ENCODE results near the gene C4orf33. TPM values are rescaled to one million over a fixed set of nuclear protein-coding genes. Genes with fewer than 3 reads are reported as not detected.

C4orf33 gene
- total RNA-seq, 4 donors from 2014 or later, result 14.9 to 38.7 (median 21.5) TPM

GRCh38 chr4:129077326-129077725 is 18.6 kb upstream of the C4orf33 start:
- no peak overlapping the region for H3K27ac ChIP-seq
- H3K9me3 ChIP-seq, result no peaks in the 10 kb centered on the region
- H3K4me1 ChIP-seq, result no peaks in the 10 kb centered on the region
- H3K36me3 ChIP-seq, result peaks cover 0 to 27% (median 0%) of the 10 kb centered on the region in 3 donors
- TF ChIP-seq POLR2A (IDR thresholded peaks at IDR 0.05) (no peak), CTCF (IDR thresholded peaks at IDR 0.05) (no peak)
- H3K4me3 ChIP-seq, result no peak overlapping the region
- no peak for DNase-seq
- H3K27me3 ChIP-seq, result no peaks in the 10 kb centered on the region

GRCh38 chr4:129080129-129080528 is 15.8 kb upstream of the C4orf33 start:
- Histone ChIP-seq H3K27ac (no peak overlapping the region), H3K36me3 (peaks cover 0 to 23% (median 0%) of the 10 kb centered on the region in 3 donors), H3K9me3 (no peaks in the 10 kb centered on the region), H3K4me1 (no peaks in the 10 kb centered on the region), H3K27me3 (no peaks in the 10 kb centered on the region), H3K4me3 (no peak overlapping the region)
- TF ChIP-seq POLR2A (IDR thresholded peaks at IDR 0.05), result no peak
- TF ChIP-seq CTCF (IDR thresholded peaks at IDR 0.05), result no peak
- DNase-seq, result no peak

- H3K36me3 ChIP-seq, result peaks cover 0 to 23% (median 0%) of the 10 kb centered on the region in 3 donors
- no peaks in the 10 kb centered on the region for H3K27me3 ChIP-seq
- no peak overlapping the region for H3K4me3 ChIP-seq
- no peaks in the 10 kb centered on the region for H3K9me3 ChIP-seq
- TF ChIP-seq POLR2A (IDR thresholded peaks at IDR 0.05), result no peak
- TF ChIP-seq CTCF (IDR thresholded peaks at IDR 0.05), result no peak
- no peaks in the 10 kb centered on the region for H3K4me1 ChIP-seq
- H3K27ac ChIP-seq, result no peak overlapping the region
- no peak for DNase-seq
These were observed 13.7 kb upstream of the C4orf33 start for GRCh38 chr4:129082302-129082701.

GRCh38 chr4:129085472-129085871 is 10.5 kb upstream of the C4orf33 start:
- Histone ChIP-seq H3K36me3 (peaks cover 0 to 11% (median 0%) of the 10 kb centered on the region in 3 donors), H3K4me1 (no peaks in the 10 kb centered on the region), H3K27ac (no peak overlapping the region), H3K9me3 (no peaks in the 10 kb centered on the region), H3K27me3 (no peaks in the 10 kb centered on the region), H3K4me3 (no peak overlapping the region)
- no peak for TF ChIP-seq POLR2A (IDR thresholded peaks at IDR 0.05)
- TF ChIP-seq CTCF (IDR thresholded peaks at IDR 0.05), result no peak
- DNase-seq, result no peak

GRCh38 chr4:129087516-129087915 is 8.4 kb upstream of the C4orf33 start:
- Histone ChIP-seq H3K36me3 (no peaks in the 10 kb centered on the region), H3K9me3 (no peaks in the 10 kb centered on the region), H3K27me3 (no peaks in the 10 kb centered on the region), H3K4me1 (peaks cover 0 to 9% (median 0%) of the 10 kb centered on the region in 4 donors), H3K4me3 (no peak overlapping the region), H3K27ac (no peak overlapping the region)
- DNase-seq, result no peak
- TF ChIP-seq POLR2A (IDR thresholded peaks at IDR 0.05), result no peak
- TF ChIP-seq CTCF (IDR thresholded peaks at IDR 0.05), result no peak

Data from Peyer's patch (tissue), 4 donors.